Hematopoietic multipotent progenitor cell treated with erythropoietin and hydrocortisone succinate and interleukin-3 and kit ligand, for 6 days (in vitro differentiated cells): Measurements from ENCODE around the gene SPDYC.
"Not testable (repeated sequence)": the region's sequence is repeated elsewhere in the genome, so short reads cannot be mapped to it uniquely, and the experiment has no call there.

Source experiments
- DNase-seq: peaks from one replicate; pipeline ENCODE4 v3.0.0-alpha.2; 2015

Gene SPDYC

DNA sequence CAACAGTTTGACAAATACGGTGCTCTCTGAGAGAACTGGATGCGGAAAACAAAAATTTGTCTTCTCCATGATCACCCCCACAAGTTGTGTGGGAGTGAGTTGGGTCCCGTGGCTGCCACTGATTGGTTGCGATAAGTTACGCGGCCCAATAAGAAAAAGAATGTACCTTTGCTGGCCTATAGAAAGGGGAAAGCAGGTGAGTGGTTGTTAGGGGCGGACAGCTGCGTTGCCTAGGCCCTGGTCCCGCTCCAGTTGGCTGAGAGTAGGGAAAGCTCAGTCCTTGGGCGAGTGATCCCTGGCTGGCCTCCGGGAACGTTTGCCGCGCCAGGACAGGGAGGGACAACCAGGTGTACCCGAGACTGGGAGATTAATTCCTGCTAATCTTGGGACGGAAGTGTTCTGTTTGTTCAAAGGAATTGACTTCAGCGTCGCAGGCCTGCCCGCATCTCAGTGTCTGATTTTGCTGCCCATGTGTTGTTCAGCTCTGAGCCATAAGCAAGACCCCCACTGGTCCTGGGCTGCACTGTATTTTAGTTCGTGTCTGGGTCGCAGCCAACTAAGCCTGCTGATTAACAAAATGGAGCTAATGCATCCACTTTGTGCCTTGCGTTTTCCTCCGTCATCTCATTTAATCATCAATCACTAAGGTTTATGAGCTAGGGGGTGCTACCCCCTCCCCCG lies 34.9 kb upstream of the SPDYC start:
- peak; percentile 99 for DNase-seq

DNA sequence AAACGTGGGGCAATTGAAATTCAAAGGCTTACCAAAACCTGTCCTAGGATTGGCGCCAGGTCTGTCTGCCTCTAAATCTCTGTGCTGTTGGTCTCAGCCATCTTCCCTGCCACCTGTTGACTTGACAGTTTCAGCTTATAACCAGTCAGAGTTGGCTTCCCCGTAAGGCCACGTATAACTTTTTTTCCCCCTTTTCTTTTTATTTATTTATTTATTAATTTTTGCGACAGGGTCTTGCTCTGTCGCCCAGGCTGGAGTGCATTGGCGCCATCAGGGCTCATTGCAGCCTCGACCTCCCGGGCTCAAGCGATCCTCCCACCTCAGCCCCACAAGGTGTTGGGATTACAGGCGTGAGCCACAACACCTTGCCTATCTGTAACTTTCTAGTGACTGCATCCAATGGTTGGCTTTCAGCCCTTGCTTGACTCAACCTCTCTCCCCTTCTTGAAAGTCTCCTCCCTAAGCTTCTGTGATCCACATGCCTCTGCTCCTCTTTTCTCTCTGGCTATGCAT lies 34.3 kb upstream of the SPDYC start:
- DNase-seq: no peak

GRCh38 chr11:65136515-65137096 lies 33.4 kb upstream of the SPDYC start:
- DNase-seq: no peak

DNA sequence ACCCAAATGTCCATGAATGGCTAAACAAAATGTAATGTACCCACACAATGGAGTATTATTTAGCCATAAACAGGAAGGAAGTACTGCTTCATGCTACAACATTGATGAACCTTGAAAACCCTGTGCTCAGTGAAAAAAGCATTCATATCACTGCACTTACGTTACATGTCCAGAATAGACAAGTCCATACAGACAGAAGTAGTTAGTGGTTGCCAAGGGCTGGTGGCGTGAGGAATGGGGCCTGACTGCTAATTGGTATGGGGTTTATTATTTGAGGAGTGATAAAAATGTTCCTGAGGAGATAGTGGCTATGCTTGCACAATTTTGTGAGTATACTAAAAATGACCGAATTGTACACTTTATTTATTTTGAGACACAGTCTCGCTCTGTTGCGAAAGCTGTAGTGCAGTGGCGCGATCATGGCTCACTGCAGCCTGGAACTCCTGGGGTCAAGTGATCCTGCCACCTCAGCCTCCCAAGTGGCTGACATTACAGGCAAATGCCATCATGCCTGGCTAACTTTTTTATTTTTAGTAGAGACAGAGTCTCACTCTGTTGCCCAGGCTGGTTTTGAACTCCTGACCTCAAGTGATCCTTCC lies 28.0 kb upstream of the SPDYC start:
- no peak for DNase-seq

GRCh38 chr11:65147352-65148075 lies 22.5 kb upstream of the SPDYC start:
- DNase-seq: no peak

GRCh38 chr11:65148657-65149056 lies 21.4 kb upstream of the SPDYC start:
- DNase-seq: no peak

- not testable (repeated sequence) for DNase-seq
Observed at GRCh38 chr11:65150131-65150508, 19.9 kb upstream of the SPDYC start.

DNA sequence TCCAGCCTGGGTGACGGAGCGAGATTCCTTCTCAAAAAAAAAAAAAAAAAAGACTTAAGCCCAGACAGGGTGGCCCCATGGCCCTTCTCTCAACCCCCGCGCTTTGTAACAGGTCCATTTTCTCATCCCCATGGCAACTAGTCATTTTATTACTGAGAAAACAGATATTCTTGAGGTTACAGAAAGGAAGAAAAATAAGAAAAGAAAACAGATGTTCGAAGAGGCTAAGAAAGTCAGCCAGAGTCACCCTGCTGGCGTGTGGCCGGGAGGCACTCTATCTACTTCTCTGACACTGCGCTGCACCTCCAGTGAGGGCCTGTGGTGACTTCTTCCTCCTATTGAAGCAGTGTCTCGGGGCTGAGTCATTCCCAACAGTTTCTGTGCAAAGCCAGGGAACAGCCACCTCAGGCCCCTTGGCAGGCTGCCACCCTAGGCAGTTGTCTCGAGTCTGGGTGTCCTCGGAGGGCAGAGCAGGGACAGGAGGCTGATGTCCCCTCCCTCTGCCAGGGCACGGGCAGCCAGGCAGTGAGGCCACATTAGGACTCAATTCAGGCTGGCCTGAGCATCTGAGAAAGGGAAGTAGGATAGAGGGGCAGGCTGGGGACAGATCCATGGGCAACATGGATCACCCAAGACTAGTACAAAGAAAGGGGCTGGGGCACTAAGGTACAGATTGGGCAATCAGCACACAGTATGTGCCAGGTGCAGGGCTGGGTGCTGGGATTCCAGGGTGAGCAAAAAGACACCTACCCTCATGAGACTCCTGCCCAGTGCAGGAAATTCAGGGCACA lies 19.3 kb upstream of the SPDYC start:
- peak; percentile 98 for DNase-seq

DNA sequence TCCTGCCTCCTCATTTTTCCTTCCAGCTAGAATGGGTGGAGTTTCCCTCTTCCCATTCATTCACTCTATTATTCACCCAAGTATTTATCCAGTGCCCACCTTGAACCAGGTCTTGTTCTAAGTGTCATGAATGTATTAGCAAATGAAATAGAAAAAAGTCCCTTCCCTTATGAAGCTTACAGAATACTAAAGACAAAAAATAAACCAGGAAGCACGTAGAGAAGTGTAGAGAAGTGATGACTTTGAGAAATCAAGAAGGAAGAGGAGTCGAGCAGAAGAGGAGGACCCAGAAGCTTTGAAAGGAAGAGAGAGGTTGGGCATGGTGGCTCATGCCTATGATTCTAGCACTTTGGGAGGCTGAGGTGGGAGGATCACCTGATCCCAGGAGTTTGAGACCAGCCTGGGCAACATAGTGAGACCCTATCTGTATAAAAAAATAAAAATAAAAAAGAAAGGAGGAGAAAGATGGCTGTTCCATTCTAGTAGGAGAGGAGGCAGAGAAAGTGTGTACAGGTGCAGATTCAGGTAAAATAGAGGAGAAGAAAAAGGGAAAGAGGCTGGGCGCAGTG lies 18.6 kb upstream of the SPDYC start:
- DNase-seq: no peak

DNA sequence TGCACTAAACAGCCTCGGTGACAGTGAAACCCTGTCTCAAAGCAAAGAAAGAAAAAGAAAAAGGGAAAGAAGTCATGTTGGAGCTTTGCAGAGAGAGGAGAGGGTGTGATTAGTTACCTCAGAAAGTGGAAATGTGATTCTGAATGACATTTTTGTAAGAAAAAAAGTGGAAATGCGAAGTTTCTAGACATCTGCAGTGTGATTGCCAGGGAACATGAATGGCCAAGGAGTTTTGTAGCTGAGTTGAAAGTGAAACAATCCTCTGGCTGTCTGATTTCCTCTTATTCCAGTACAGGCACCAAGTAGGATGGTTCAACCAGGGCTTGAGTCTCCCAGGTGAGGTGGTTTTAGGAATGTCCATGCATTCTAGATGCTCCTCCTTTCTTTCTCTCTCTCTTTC lies 17.9 kb upstream of the SPDYC start:
- DNase-seq: no peak

DNA sequence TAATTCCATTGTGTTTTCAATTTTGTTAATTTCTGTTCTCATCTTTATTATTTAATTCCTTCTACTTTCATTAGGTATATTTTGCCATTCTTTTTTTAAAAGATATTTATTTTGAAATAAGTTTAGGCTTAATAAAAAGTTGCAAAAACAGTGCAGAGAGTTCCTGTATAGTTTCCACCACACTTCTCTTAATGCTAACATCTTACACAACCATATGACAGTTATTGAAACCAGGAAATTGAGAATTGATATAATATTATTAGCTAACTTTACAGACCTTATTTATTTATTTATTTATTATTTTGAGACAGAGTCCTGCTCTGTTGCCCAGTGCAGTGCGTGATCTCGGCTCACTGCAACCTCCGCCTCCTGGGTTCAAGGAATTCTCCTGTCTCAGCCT lies 13.8 kb upstream of the SPDYC start:
- no peak for DNase-seq

- DNase-seq: no peak
Observed at GRCh38 chr11:65156926-65157325, 13.1 kb upstream of the SPDYC start.

GRCh38 chr11:65157336-65157735 lies 12.7 kb upstream of the SPDYC start:
- DNase-seq: no peak

GRCh38 chr11:65159012-65159411 lies 11.0 kb upstream of the SPDYC start:
- no peak for DNase-seq

- no peak for DNase-seq
Observed at GRCh38 chr11:65160643-65161042, 9.4 kb upstream of the SPDYC start.

- DNase-seq: no peak
Observed at GRCh38 chr11:65163684-65164083, 6.3 kb upstream of the SPDYC start.

DNA sequence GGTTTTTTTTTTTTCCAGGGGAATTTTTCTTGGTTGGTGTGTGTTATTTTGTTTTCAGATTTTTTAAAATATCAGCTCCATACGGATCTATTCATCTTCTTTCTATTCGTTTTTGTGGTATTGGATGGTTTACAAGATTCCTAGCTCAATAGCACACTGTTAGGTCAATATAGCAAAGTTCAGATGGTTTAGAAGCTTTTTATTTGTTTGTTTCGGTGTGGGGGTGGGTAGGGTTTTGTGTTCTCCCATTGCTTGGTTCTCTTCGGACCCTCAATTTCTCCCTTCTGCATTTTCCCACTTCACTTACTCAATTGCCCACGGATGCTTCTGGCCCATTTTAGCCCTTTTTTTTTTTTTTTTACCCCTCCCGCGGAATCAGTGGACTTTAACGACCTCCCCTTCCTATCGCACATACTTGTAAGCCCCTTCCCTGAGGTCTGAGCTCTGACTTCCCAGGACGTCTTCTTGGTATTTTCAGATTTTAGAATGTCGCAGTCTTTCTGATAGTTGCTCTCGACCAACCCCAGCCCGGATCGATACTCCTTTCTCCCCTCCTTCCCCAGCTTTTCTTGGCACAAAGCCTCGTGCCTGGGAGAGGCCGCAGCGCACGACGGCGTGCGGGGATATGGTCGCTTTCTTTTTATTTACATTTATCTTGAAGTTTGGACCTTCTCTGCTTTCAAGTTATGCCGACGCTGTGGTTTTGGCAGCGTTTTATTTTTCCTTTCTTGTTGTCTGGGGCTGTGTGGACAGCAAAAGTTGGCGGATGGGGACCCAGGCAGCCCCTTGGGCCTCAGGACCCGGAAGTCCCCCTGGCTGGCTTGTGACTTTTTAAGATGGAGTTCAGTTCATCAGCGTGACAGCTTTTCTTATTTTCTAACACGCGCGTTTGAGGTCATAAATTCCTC lies 4.4 kb upstream of the SPDYC start:
- no peak for DNase-seq

- no peak for DNase-seq
Observed at GRCh38 chr11:65166893-65167292, 3.1 kb upstream of the SPDYC start.

DNA sequence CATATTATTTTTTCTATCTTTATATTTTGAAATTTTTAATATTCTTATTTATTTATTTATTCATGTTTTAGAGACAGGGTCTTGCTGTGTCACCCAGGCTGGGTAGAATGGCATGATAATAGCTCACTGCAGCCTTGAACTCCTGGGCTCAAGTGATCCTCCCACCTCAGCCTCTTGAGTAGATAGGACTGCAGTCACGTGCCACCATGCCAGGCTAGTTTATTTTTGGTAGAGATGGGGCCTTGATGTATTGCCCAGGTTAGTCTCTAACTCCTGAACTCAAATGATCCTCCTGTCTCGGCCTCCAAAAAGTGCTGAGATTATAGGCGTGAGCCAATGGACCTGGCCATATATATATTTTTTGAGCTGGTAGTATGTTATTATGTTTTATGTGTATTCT lies 2.4 kb upstream of the SPDYC start:
- DNase-seq: no peak

- DNase-seq: peak; percentile 97
Observed at GRCh38 chr11:65169164-65169641, 830 bp upstream of the SPDYC start.

- no peak for DNase-seq
Observed at GRCh38 chr11:65172600-65172999, 2.6 kb downstream of the SPDYC start.
